Kidney (tissue), 14 donors: ENCODE data around the gene LRRC30. TPM values are rescaled to one million over a fixed set of nuclear protein-coding genes. Genes with fewer than 3 reads are reported as not detected.

Experiments used
- DNase-seq, 5 donors: peaks; one replicate each; pipeline ENCODE4 v3.0.0-alpha.2; 2013 to 2020
- FAIRE-seq: peaks from 2 replicates; lab custom pipeline; 2012; peaks lifted over from hg19 to GRCh38; lab: Jason Lieb, UNC
- H3K27ac ChIP-seq, 2 donors: one replicate each; pipeline ENCODE4 v1.7.0; 2013; ENCODE audit warnings: low read depth in 2 of 2, low read length in 2 of 2, inconsistent platforms in 1 of 2
- H3K27me3 ChIP-seq: one replicate; pipeline ENCODE4 v1.7.1; 2013; ENCODE audit warnings: low read length, inconsistent platforms; ENCODE audit not compliant: control insufficient read depth, insufficient read depth
- H3K36me3 ChIP-seq, 3 donors: one replicate each; pipeline versions ENCODE4 v1.7.0 to v1.7.1; 2013; ENCODE audit warnings: low read length in 3 of 3, control low read depth in 1 of 3, inconsistent platforms in 1 of 3; ENCODE audit not compliant: insufficient read depth in 3 of 3, control insufficient read depth in 2 of 3
- H3K4me1 ChIP-seq, 3 donors: one replicate each; pipeline versions ENCODE4 v1.7.0 to v1.7.1; 2013; ENCODE audit warnings: low read length in 3 of 3, inconsistent platforms in 1 of 3, low read depth in 1 of 3; ENCODE audit not compliant: control insufficient read depth in 2 of 3, insufficient read depth in 2 of 3
- H3K4me3 ChIP-seq, 3 donors: one replicate each; pipeline versions ENCODE4 v1.7.0 to v1.8.1; 2013; ENCODE audit warnings: low read length in 3 of 3, control low read depth in 1 of 3, inconsistent platforms in 1 of 3
- H3K9ac ChIP-seq, 3 donors: one replicate each; pipeline versions ENCODE4 v1.7.0 to v1.7.1; 2013; ENCODE audit warnings: low read length in 3 of 3, control low read depth in 1 of 3, inconsistent platforms in 1 of 3
- H3K9me3 ChIP-seq, 3 donors: one replicate each; pipeline versions ENCODE4 v1.7.0 to v1.7.1; 2013; ENCODE audit warnings: low read length in 3 of 3, control low read depth in 1 of 3, inconsistent platforms in 1 of 3; ENCODE audit not compliant: control insufficient read depth in 2 of 3, insufficient read depth in 1 of 3
- CTCF ChIP-seq: IDR thresholded peaks from 3 replicates; pipeline ENCODE4 v1.5.1; 2012; ENCODE audit warnings: mild to moderate bottlenecking, moderate library complexity, borderline replicate concordance; ENCODE audit not compliant: insufficient read depth; ENCODE audit errors: extremely low read depth
- intact Hi-C: fragments of 100-400 bp; cut with DNase I; formaldehyde crosslinking; loops from one replicate; pipeline ENCODE4 v1.11.1; 2022
- polyA plus RNA-seq: library from polyadenylated mRNA; stranded (reverse); fragments of 350-450 nt; fragmentation: Illumina TruSeq; extraction: RNeasy Lipid Tissue Mini Kit (QIAGEN cat#74804); gene quantifications from one replicate; pipeline ENCODE4 v1.2.3, GENCODE V29; 2014; ENCODE audit warnings: low read depth, low replicate concordance; ENCODE audit not compliant: insufficient read depth
- total RNA-seq: library from RNA; stranded (reverse); fragmentation: NEBNext Ultra II Directional; extraction: Animal tissue kit (Norgen Biotek cat#: 25700); gene quantifications from one replicate; pipeline ENCODE4 v1.2.1, GENCODE V29; 2021
- donor health status: control.
- donor health status: control.
- donor health status: control.
- donor health status: control.
- donor health status: control.
- donor health status: DM: yes; HTN: yes; CAD: no.
- donor health status: Normal renal cell carcinoma (clear cell type).

LRRC30 gene
- total and polyA plus RNA-seq, 2 donors from 2014 or later: not detected

- no peaks in the 10 kb centered on the region for H3K4me1 ChIP-seq
- no peak for TF ChIP-seq CTCF
- no peak overlapping the region for H3K4me3 ChIP-seq
- H3K9me3 ChIP-seq: no peaks in the 10 kb centered on the region
- no peak overlapping the region for H3K9ac ChIP-seq
- no peaks in the 10 kb centered on the region for H3K27me3 ChIP-seq
- intact Hi-C loops: no loop called here
- FAIRE-seq (no peak), DNase-seq (peak in 1 of 5 donors; percentile 37)
- no peak overlapping the region for H3K27ac ChIP-seq
- no peaks in the 10 kb centered on the region for H3K36me3 ChIP-seq
Measured at GRCh38 chr18:7248877-7249276, 18.0 kb downstream of the LRRC30 start.

- H3K4me3 ChIP-seq: no peak overlapping the region
- no peak overlapping the region for H3K27ac ChIP-seq
- H3K36me3 ChIP-seq: no peaks in the 10 kb centered on the region
- H3K9ac ChIP-seq: no peak overlapping the region
- intact Hi-C loops: no loop called here
- no peak for TF ChIP-seq CTCF
- no peak for DNase-seq
- H3K9me3 ChIP-seq: no peaks in the 10 kb centered on the region
- H3K4me1 ChIP-seq: no peaks in the 10 kb centered on the region
- no peaks in the 10 kb centered on the region for H3K27me3 ChIP-seq
- FAIRE-seq: no peak
Measured at GRCh38 chr18:7254163-7254562, 23.3 kb downstream of the LRRC30 start.

- no peak overlapping the region for H3K27ac ChIP-seq
- H3K27me3 ChIP-seq: no peaks in the 10 kb centered on the region
- H3K9me3 ChIP-seq: no peaks in the 10 kb centered on the region
- H3K36me3 ChIP-seq: no peaks in the 10 kb centered on the region
- intact Hi-C loops: no loop called here
- no peak for TF ChIP-seq CTCF
- no peak overlapping the region for H3K9ac ChIP-seq
- H3K4me3 ChIP-seq: no peak overlapping the region
- FAIRE-seq (no peak), DNase-seq (no peak)
- peaks cover 0 to 6% (median 5%) of the 10 kb centered on the region in 3 donors for H3K4me1 ChIP-seq
Measured at GRCh38 chr18:7255054-7255453, 24.2 kb downstream of the LRRC30 start.

GRCh38 chr18:7255643-7256042, 24.8 kb downstream of the LRRC30 start:
- Histone ChIP-seq H3K27me3 (no peaks in the 10 kb centered on the region), H3K27ac (no peak overlapping the region), H3K9me3 (no peaks in the 10 kb centered on the region), H3K4me1 (peaks cover 0 to 6% (median 6%) of the 10 kb centered on the region in 3 donors), H3K36me3 (no peaks in the 10 kb centered on the region), H3K9ac (no peak overlapping the region), H3K4me3 (no peak overlapping the region)
- FAIRE-seq: no peak
- DNase-seq: no peak
- intact Hi-C loops: no loop called here
- no peak for TF ChIP-seq CTCF
